Body of pancreas (tissue), 4 donors: Measurements from ENCODE around the gene COL4A5.

Experiments used
- CTCF ChIP-seq, 7 experiments: fragments of 450-650 bp in 4 of 7; fragments of 200-600 bp in 3 of 7; sonication (generic) in 3 of 7; IDR thresholded peaks; one replicate each; pipeline ENCODE4 v1.5.1; 2016 to 2019; ENCODE audit warnings: antibody characterized with exemption in 7 of 7
- POLR2A ChIP-seq, 3 donors: fragments of 450-650 bp; IDR thresholded peaks; one replicate each; pipeline ENCODE4 v1.6.1; 2016; ENCODE audit warnings: antibody characterized with exemption in 3 of 3, mild to moderate bottlenecking in 2 of 3

GRCh38 chrX:108712886-108713285 lies 273.2 kb downstream of the COL4A5 start:
- TF ChIP-seq CTCF (IDR thresholded peaks at IDR 0.05) (no peak), POLR2A (IDR thresholded peaks at IDR 0.05) (no peak)
